ENCODE data around the gene MINAR2. TPM values are rescaled to one million over a fixed set of nuclear protein-coding genes. Genes with fewer than 3 reads are reported as not detected.

Gene MINAR2
- total and polyA plus RNA-seq, 9 of the 15 experiments (the other 6 are each of a cell fraction or from before 2014, with no cell fraction given): not detected

- TF ChIP-seq, protein P1, sequence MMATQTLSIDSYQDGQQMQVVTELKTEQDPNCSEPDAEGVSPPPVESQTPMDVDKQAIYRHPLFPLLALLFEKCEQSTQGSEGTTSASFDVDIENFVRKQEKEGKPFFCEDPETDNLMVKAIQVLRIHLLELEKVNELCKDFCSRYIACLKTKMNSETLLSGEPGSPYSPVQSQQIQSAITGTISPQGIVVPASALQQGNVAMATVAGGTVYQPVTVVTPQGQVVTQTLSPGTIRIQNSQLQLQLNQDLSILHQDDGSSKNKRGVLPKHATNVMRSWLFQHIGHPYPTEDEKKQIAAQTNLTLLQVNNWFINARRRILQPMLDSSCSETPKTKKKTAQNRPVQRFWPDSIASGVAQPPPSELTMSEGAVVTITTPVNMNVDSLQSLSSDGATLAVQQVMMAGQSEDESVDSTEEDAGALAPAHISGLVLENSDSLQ (IDR thresholded peaks at IDR 0.05): no peak
- TF ChIP-seq L3MBTL2 (IDR thresholded peaks at IDR 0.05) (no peak), ZNF445 (CRISPR knock-in tag; IDR thresholded peaks at IDR 0.05; ENCODE audit: low read depth) (no peak), NFYB (IDR thresholded peaks at IDR 0.05; ENCODE audit: extremely low read depth, insufficient read length) (no peak), E2F5 (CRISPR knock-in tag; IDR thresholded peaks at IDR 0.05) (no peak), RFX5 (IDR thresholded peaks at IDR 0.05; ENCODE audit: low read depth, low read length) (no peak)
- TF ChIP-seq, protein P2, sequence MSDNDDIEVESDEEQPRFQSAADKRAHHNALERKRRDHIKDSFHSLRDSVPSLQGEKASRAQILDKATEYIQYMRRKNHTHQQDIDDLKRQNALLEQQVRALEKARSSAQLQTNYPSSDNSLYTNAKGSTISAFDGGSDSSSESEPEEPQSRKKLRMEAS (CRISPR knock-in tag; IDR thresholded peaks at IDR 0.05): no peak
These were observed 22.3 kb downstream of the MINAR2 start (continued) for GRCh38 chr5:129770024-129770820.
